ENCODE measurements around the gene PATZ1. TPM values are rescaled to one million over a fixed set of nuclear protein-coding genes. Genes with fewer than 3 reads are reported as not detected.

The PATZ1 gene
- total RNA-seq, 1 experiment from 2014 or later: 19.2 TPM

- TF ChIP-seq CTCF (IDR thresholded peaks at IDR 0.05; ENCODE audit: unreplicated experiment): no peak
- no TSS peak for BruUV-seq (replicated peaks)
- no peak overlapping the region for H3K4me3 Mint-ChIP-seq (ENCODE audit: unreplicated experiment)
- H3K9me3 Mint-ChIP-seq (ENCODE audit: unreplicated experiment): no peaks in the 10 kb centered on the region
- no peaks in the 10 kb centered on the region for H3K4me1 Mint-ChIP-seq (ENCODE audit: insufficient read depth, unreplicated experiment)
- H3K27me3 Mint-ChIP-seq (ENCODE audit: insufficient read depth, unreplicated experiment): no peaks in the 10 kb centered on the region
- intact Hi-C loops (cut with micrococcal nuclease): no loop called here
- no peak for DNase-seq (ENCODE audit: unreplicated experiment)
- POLR2A ChIA-PET: no interaction called here
- CTCF ChIA-PET: interaction anchor here (0.7 kb wide), 1 partner anchor 151 kb away, joined by 3 read pairs; no protein-coding TSS in a partner anchor
- no peak overlapping the region for H3K27ac Mint-ChIP-seq (ENCODE audit: low read depth, unreplicated experiment)
- no peaks in the 10 kb centered on the region for H3K36me3 Mint-ChIP-seq (ENCODE audit: insufficient read depth, unreplicated experiment)
Observed at GRCh38 chr22:31378123-31378522, 32.0 kb upstream of the PATZ1 start.

GRCh38 chr22:31377612-31378011, 31.5 kb upstream of the PATZ1 start:
- Mint-ChIP-seq H3K27me3 (ENCODE audit: insufficient read depth, unreplicated experiment) (no peaks in the 10 kb centered on the region), H3K36me3 (ENCODE audit: insufficient read depth, unreplicated experiment) (no peaks in the 10 kb centered on the region), H3K4me1 (ENCODE audit: insufficient read depth, unreplicated experiment) (no peaks in the 10 kb centered on the region), H3K27ac (ENCODE audit: low read depth, unreplicated experiment) (no peak overlapping the region), H3K4me3 (ENCODE audit: unreplicated experiment) (no peak overlapping the region), H3K9me3 (ENCODE audit: unreplicated experiment) (no peaks in the 10 kb centered on the region)
- DNase-seq (ENCODE audit: unreplicated experiment): no peak
- no peak for TF ChIP-seq CTCF (IDR thresholded peaks at IDR 0.05; ENCODE audit: unreplicated experiment)
- ChIA-PET POLR2A (no interaction called here), CTCF (no interaction called here)
- no TSS peak for BruUV-seq (replicated peaks)
- intact Hi-C loops (cut with micrococcal nuclease): no loop called here

- ChIA-PET POLR2A (interaction anchor here (1.0 kb wide), 1 partner anchor 14 kb away, joined by 3 read pairs; no protein-coding TSS in a partner anchor), CTCF (no interaction called here)
- DNase-seq (ENCODE audit: unreplicated experiment): no peak
- Mint-ChIP-seq H3K27me3 (ENCODE audit: insufficient read depth, unreplicated experiment) (no peaks in the 10 kb centered on the region), H3K27ac (ENCODE audit: low read depth, unreplicated experiment) (no peak overlapping the region), H3K4me3 (ENCODE audit: unreplicated experiment) (no peak overlapping the region), H3K9me3 (ENCODE audit: unreplicated experiment) (no peaks in the 10 kb centered on the region), H3K36me3 (ENCODE audit: insufficient read depth, unreplicated experiment) (no peaks in the 10 kb centered on the region), H3K4me1 (ENCODE audit: insufficient read depth, unreplicated experiment) (no peaks in the 10 kb centered on the region)
- TF ChIP-seq CTCF (IDR thresholded peaks at IDR 0.05; ENCODE audit: unreplicated experiment): no peak
- no TSS peak for BruUV-seq (replicated peaks)
- intact Hi-C loops (cut with micrococcal nuclease): no loop called here
Observed at GRCh38 chr22:31367426-31367825, 21.3 kb upstream of the PATZ1 start.

GRCh38 chr22:31363885-31364465, 17.8 kb upstream of the PATZ1 start:
- no peak for DNase-seq (ENCODE audit: unreplicated experiment)
- Mint-ChIP-seq H3K4me3 (ENCODE audit: unreplicated experiment) (no peak overlapping the region), H3K9me3 (ENCODE audit: unreplicated experiment) (no peaks in the 10 kb centered on the region), H3K27me3 (ENCODE audit: insufficient read depth, unreplicated experiment) (no peaks in the 10 kb centered on the region), H3K4me1 (ENCODE audit: insufficient read depth, unreplicated experiment) (no peaks in the 10 kb centered on the region), H3K27ac (ENCODE audit: low read depth, unreplicated experiment) (no peak overlapping the region), H3K36me3 (ENCODE audit: insufficient read depth, unreplicated experiment) (no peaks in the 10 kb centered on the region)
- BruUV-seq (replicated peaks): no TSS peak
- ChIA-PET CTCF (interaction anchor here (0.7 kb wide), 1 partner anchor 55 kb away, joined by 3 read pairs; no protein-coding TSS in a partner anchor), POLR2A (interaction anchor here (1.9 kb wide), 1 partner anchor 17 kb away, joined by 5 read pairs; the partner anchor contains the start of gene PATZ1)
- TF ChIP-seq CTCF (IDR thresholded peaks at IDR 0.05; ENCODE audit: unreplicated experiment): no peak
- intact Hi-C loops (cut with micrococcal nuclease): no loop called here

Measured in MCF 10A (cell line).